GM19238 (cell line): ENCODE data around the gene OR51T1.

ENCODE experiments used
- DNase-seq: peaks from one replicate; pipeline ENCODE4 v3.0.0; 2011; ENCODE audit warnings: low spot score; ENCODE audit not compliant: insufficient read length

The OR51T1 gene

GRCh38 chr11:4924239-4924638 is 42.5 kb downstream of the OR51T1 start, which contains the start of gene OR51G1:
TSS of gene OR51G1 (minus strand) at chr11:4924339. CDS start at chr11:4924339, 0 bp downstream.
- no peak for DNase-seq

DNA sequence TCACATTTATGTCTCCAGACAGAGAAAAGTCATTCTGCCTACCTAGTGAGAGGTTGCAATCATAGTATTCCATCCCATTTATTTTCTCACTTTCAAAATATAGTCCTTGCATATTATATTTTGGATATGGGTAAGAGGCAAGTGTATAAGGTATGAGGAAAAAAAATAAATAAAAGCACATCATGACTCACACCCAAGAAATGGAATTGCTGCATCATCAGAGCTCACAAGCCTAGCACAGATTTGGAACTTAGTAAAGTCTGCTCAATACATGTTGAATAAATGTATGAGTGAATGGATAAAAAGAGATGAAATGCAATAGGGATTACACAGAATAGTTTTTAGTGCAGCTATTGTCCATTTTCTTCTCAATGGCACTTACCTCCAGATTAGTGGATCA is 44.9 kb downstream of the OR51T1 start:
- DNase-seq, result no peak
